GM10266 (cell line): ENCODE measurements around the gene MKRN2OS.
"Not testable (repeated sequence)": the region's sequence is repeated elsewhere in the genome, so short reads cannot be mapped to it uniquely, and the experiment has no call there.

Experiments
- DNase-seq: peaks from one replicate; pipeline ENCODE4 v3.0.0; 2012; ENCODE audit errors: extremely low spot score
- CTCF ChIP-seq: IDR thresholded peaks from 2 replicates; pipeline ENCODE4 v1.5.1; 2012; ENCODE audit warnings: mild to moderate bottlenecking, low read depth; ENCODE audit not compliant: control insufficient read depth, insufficient read depth; ENCODE audit errors: missing control alignments

The MKRN2OS gene

GRCh38 chr3:12556690-12557472 lies 11.6 kb upstream of the MKRN2OS start, which contains the start of gene MKRN2:
Gene MKRN2 (plus strand): TSS chr3:12557087. CDS start chr3:12557151, 64 bp downstream.
- no peak for TF ChIP-seq CTCF
- peak; percentile 87 for DNase-seq

- DNase-seq, result no peak
- no peak for TF ChIP-seq CTCF
These were observed 11.0 kb upstream of the MKRN2OS start for GRCh38 chr3:12556314-12556689.

- TF ChIP-seq CTCF, result no peak
- no peak for DNase-seq
These were observed 8.7 kb upstream of the MKRN2OS start for GRCh38 chr3:12553921-12554391.

GRCh38 chr3:12549971-12550760 lies 4.9 kb upstream of the MKRN2OS start:
- no peak for TF ChIP-seq CTCF
- no peak for DNase-seq

GRCh38 chr3:12544652-12545472 lies 437 bp downstream of the MKRN2OS start:
- no peak for TF ChIP-seq CTCF
- DNase-seq, result no peak

GRCh38 chr3:12543497-12543896 lies 1.8 kb downstream of the MKRN2OS start:
- DNase-seq, result not testable (repeated sequence)

- no peak for DNase-seq
- peak; percentile 11 for TF ChIP-seq CTCF
These were observed 3.7 kb downstream of the MKRN2OS start for GRCh38 chr3:12541625-12542024.
